ENCODE data around the gene GALNT9.

The GALNT9 gene

DNA sequence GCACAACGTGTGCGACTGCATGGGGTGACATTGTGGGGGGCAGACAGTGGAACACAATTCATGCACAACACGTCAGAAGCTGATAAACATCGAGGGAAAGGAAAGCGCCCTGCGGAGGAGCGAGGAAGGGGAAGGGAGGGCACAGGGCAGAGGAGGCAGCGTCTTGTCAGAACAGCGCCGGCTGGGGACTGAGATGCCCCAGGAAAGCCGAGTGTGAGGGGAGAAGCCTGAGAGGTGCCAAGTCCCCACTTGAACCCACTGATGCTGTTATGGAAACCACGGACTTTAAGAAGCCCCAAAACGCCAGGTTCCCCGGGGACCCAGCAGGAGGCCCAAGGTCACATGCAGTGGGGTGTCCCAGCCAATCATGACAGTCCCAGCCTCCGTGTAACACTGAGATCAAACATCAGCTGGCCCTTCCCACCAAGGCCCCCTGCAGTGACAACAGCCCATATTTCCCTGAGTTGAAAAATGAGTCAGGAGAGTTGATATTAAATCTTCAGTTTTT, 70.0 kb downstream of the GALNT9 start:
- TF ChIP-seq, protein P1, sequence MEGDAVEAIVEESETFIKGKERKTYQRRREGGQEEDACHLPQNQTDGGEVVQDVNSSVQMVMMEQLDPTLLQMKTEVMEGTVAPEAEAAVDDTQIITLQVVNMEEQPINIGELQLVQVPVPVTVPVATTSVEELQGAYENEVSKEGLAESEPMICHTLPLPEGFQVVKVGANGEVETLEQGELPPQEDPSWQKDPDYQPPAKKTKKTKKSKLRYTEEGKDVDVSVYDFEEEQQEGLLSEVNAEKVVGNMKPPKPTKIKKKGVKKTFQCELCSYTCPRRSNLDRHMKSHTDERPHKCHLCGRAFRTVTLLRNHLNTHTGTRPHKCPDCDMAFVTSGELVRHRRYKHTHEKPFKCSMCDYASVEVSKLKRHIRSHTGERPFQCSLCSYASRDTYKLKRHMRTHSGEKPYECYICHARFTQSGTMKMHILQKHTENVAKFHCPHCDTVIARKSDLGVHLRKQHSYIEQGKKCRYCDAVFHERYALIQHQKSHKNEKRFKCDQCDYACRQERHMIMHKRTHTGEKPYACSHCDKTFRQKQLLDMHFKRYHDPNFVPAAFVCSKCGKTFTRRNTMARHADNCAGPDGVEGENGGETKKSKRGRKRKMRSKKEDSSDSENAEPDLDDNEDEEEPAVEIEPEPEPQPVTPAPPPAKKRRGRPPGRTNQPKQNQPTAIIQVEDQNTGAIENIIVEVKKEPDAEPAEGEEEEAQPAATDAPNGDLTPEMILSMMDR (IDR thresholded peaks at IDR 0.05), result no peak
- Histone ChIP-seq H3K4me3 (no peak overlapping the region), H3K27ac (no peak overlapping the region)
- no peak for DNase-seq (ENCODE audit: low spot score)

DNA sequence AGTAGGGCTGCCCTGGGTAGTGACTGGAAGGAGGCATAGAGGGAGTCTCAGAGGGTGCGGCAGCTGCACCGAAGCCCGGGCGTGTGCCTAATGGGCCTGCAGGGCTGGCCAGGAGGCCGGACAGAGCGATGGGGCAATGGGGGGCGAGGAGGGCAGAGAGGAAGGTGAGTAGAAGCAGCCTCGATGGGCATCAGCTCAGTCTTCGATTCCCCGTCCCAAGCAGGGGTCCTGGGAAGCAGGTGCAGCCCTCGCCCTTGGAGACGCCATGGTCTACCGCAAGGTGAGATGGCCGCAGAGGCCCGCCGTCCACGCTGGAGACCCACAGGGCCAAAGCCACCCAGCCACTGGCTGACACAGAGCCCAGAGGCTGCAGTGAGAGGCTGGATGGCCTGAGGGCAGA, 70.8 kb downstream of the GALNT9 start:
- Histone ChIP-seq H3K4me3 (no peak overlapping the region), H3K27ac (no peak overlapping the region)
- TF ChIP-seq, protein P1 (IDR thresholded peaks at IDR 0.05), result no peak
- no peak for DNase-seq (ENCODE audit: low spot score)

DNA sequence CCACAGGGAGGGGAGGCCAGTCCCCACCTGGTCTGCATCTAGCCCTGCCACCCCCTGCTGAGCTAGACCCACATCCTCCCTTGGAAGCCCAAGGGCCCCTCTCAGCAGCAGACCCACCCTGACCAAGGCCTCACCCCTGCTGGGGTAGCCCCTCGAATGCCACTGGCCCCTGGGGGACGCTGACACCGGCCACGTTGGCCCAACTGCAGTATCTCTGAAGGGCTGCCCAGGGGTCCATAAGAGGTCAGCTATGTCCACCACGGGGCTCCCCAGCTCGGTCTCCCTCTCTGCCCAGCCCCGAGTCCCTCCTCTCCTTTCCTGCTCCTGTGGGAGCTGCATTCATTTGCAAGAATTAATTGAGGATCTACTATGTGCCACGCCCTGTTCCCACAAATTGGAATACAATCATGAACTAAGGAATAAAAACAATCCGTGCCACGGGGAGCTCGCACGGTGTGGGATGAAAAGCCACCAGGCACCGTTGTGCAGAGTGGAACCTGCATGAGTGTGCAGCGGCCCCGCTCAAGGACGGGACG, 71.4 kb downstream of the GALNT9 start:
- TF ChIP-seq, protein P1 (IDR thresholded peaks at IDR 0.05), result no peak
- no peak for DNase-seq (ENCODE audit: low spot score)
- Histone ChIP-seq H3K27ac (no peak overlapping the region), H3K4me3 (no peak overlapping the region)

DNA sequence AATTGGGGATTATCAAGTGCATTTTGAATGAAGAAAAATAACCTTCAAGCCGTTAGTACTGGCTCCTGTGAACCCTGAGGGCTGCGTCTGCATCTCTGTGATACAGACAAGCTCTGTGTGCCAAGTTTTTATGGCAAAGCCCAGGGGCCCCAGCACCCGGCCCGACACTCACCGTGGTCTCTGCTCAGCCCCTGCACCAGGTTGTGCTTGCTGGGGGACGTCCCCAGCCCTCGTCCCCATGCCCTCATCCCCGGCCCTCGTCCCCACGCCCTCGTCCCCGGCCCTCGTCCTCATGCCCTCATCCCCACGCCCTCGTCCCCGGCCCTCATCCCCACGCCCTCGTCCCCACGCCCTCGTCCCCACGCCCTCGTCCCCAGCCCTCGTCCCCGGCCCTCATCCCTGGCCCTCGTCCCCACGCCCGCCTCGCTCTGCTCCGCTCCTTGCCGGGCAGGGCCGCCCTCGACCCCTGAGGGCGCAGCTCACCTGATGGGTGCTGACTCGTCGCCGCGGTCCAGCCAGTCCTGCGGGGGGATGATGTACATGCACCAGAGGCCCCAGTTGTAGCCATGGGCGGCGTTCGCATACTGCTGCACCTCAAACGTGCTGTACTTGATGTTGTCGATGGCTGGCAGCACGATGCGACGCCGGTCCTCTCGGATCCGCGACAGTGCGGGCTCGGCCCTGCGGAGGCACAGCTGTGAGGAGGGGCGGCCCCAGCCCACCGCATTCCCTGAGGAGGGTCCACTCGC, 72.0 kb downstream of the GALNT9 start:
- Histone ChIP-seq H3K27ac (no peak overlapping the region), H3K4me3 (no peak overlapping the region)
- TF ChIP-seq, protein P1 (IDR thresholded peaks at IDR 0.05), result no peak
- no peak for DNase-seq (ENCODE audit: low spot score)

DNA sequence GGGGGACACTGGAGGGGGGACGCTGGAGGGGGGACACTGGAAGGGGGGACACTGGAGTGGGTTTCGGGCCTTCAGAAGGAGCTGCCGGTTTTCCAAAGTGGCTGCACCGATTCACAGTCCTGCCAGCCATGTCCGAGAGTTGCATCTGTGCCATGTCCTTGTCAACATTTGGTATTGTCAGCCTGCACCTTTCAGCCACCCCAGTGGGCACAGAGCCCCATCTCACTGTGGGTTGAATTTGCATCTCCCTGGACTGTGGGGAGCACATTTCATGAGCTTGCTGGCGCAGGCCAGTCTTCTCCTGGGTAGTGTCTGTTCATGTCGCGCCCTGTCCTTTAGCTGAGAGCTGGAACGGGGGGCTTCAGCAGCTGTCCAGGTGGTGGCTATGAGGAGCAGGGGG, 72.7 kb downstream of the GALNT9 start:
- TF ChIP-seq, protein P1 (IDR thresholded peaks at IDR 0.05), result no peak
- H3K4me3 ChIP-seq, result no peak overlapping the region
- DNase-seq (ENCODE audit: low spot score), result no peak
- H3K27ac ChIP-seq, result no peak overlapping the region

DNA sequence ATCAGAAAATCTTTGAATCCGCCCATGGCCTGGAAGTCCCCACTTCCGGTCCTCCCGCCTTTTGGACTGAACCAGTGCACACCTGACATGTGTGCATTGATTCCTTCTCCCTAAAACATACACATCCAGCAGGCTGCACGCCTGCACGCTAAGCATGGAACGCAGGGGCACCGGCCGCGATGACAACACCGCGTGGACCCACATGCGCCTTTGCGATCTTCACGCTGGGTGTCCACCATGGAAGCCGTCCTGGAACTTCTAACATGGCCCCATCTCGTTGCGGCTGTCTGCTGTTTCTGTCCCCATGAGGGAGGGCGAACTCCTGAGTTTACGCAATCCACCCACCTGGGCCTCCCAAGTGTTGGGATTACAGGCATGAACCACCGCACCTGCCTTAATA, 73.7 kb downstream of the GALNT9 start:
- no peak overlapping the region for H3K4me3 ChIP-seq
- DNase-seq (ENCODE audit: low spot score), result no peak
- H3K27ac ChIP-seq, result no peak overlapping the region
- TF ChIP-seq, protein P1 (IDR thresholded peaks at IDR 0.05), result no peak
